OCI-LY1 (cell line): ENCODE results near the gene MYOT.

Experiments used
- H2AFZ ChIP-seq: fragments of 200-600 bp; sonication (generic), shearing (Covaris generic); 2 replicates; pipeline ENCODE4 v1.6.0; 2014; ENCODE audit warnings: antibody characterized with exemption, mild to moderate bottlenecking, low read length
- H3F3A ChIP-seq: fragments of 200-600 bp; sonication (generic), shearing (Covaris generic); 2 replicates; pipeline ENCODE4 v1.6.0; 2014; ENCODE audit warnings: mild to moderate bottlenecking, antibody characterized with exemption, low read length, moderate library complexity; ENCODE audit not compliant: insufficient read depth
- H3K27ac ChIP-seq: fragments of 200-600 bp; sonication (generic); 2 replicates; pipeline ENCODE4 v1.5.1; 2014; ENCODE audit warnings: low read length, mixed run types, mild to moderate bottlenecking, low read depth; ENCODE audit not compliant: poor library complexity, severe bottlenecking
- H3K27me3 ChIP-seq: fragments of 200-600 bp; sonication (generic); 2 replicates; pipeline ENCODE4 v1.6.0; 2014; ENCODE audit warnings: antibody characterized with exemption, mild to moderate bottlenecking, low read length, moderate library complexity; ENCODE audit not compliant: insufficient read depth
- H3K36me3 ChIP-seq: fragments of 200-600 bp; sonication (generic); 2 replicates; pipeline ENCODE4 v1.6.1; 2014; ENCODE audit warnings: mild to moderate bottlenecking, antibody characterized with exemption, low read length, moderate library complexity, mixed read lengths; ENCODE audit not compliant: insufficient read depth
- H3K4me1 ChIP-seq: fragments of 200-600 bp; sonication (generic); 2 replicates; pipeline ENCODE4 v1.5.1; 2014; ENCODE audit warnings: mild to moderate bottlenecking, low read length, moderate library complexity; ENCODE audit not compliant: insufficient read depth, severe bottlenecking
- H3K4me2 ChIP-seq: fragments of 200-600 bp; sonication (generic), shearing (Covaris generic); 2 replicates; pipeline ENCODE4 v1.6.1; 2014; ENCODE audit warnings: low read length
- H3K4me3 ChIP-seq: fragments of 200-600 bp; sonication (generic); 2 replicates; pipeline ENCODE4 v1.5.1; 2014; ENCODE audit warnings: low read length, low read depth, mild to moderate bottlenecking, mixed read lengths; ENCODE audit not compliant: poor library complexity, severe bottlenecking
- H3K79me2 ChIP-seq: fragments of 200-600 bp; shearing (Covaris generic); 2 replicates; pipeline ENCODE4 v1.6.1; 2016; ENCODE audit warnings: mixed run types, low read length, mixed read lengths; ENCODE audit not compliant: insufficient read depth
- H3K9ac ChIP-seq: fragments of 200-600 bp; sonication (generic), shearing (Covaris generic); 2 replicates; pipeline ENCODE4 v1.6.1; 2014; ENCODE audit warnings: mild to moderate bottlenecking, low read length, mixed read lengths
- H3K9me2 ChIP-seq: fragments of 200-600 bp; sonication (generic), shearing (Covaris generic); 2 replicates; pipeline ENCODE4 v1.6.1; 2014; ENCODE audit warnings: low read depth, mild to moderate bottlenecking, low read length, mixed read lengths
- H3K9me3 ChIP-seq: fragments of 200-600 bp; shearing (Covaris generic); 2 replicates; pipeline ENCODE4 v1.6.1; 2014; ENCODE audit warnings: low read length, mixed read lengths
- H4K20me1 ChIP-seq: fragments of 200-600 bp; sonication (generic), shearing (Covaris generic); 2 replicates; pipeline ENCODE4 v1.6.0; 2016; ENCODE audit warnings: mild to moderate bottlenecking, low read length; ENCODE audit not compliant: insufficient read depth
- EZH2 ChIP-seq: fragments of 200-600 bp; sonication (generic), shearing (Covaris generic); IDR thresholded peaks from 2 replicates; pipeline ENCODE4 v1.8.0; 2017; ENCODE audit warnings: borderline replicate concordance, mixed run types, mild to moderate bottlenecking, antibody characterized with exemption, low read length, moderate library complexity, mixed read lengths
- TF ChIP-seq, protein P1 (sequence below): fragments of 200-600 bp; sonication (generic), shearing (Covaris generic); IDR thresholded peaks from 2 replicates; pipeline ENCODE4 v1.5.1; 2017; ENCODE audit warnings: mild to moderate bottlenecking, antibody characterized with exemption, low read length, moderate library complexity, mixed read lengths

MYOT gene

DNA sequence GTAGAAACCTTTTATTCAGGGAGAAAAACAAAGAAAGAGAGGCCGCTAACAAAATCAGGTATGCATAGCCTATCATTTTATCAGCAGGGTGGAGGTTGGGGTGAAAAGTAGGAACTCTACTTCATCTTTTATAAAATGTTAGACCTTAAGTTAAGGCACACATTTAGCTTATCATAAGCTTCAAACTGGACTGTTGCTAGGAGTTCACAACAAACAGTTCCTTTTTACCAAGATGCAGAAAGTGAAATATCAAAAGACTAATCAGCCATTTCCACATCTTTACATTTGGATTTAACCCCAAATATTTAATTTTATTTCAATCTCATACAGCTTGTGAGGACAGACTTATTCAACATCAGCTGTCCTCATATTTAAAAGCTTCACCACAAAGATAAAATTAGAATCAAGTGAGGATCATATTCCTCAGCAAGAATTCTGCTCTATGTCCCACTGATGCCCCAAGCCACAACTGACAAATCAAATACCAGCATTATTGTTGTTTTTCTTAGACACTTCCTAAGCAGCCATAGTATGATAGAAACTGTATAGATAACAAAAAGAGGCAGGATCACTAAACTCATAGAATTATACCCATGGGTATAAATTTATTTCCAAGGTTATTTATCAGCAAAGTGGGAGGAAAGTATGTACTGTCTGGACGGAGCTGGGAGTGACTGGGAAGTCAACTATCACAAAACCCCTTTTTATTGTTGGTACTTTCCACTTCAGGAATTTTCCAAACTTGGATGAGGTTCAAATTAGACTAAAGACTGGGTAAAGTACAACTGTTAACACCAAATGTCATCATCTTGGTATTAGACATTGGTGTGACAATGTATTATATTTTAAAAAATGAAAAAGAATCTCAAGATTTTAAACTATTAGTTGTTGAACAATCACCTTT, 29.9 kb upstream of the MYOT start:
- H3K4me2 ChIP-seq: no peak overlapping the region
- TF ChIP-seq, protein P1, sequence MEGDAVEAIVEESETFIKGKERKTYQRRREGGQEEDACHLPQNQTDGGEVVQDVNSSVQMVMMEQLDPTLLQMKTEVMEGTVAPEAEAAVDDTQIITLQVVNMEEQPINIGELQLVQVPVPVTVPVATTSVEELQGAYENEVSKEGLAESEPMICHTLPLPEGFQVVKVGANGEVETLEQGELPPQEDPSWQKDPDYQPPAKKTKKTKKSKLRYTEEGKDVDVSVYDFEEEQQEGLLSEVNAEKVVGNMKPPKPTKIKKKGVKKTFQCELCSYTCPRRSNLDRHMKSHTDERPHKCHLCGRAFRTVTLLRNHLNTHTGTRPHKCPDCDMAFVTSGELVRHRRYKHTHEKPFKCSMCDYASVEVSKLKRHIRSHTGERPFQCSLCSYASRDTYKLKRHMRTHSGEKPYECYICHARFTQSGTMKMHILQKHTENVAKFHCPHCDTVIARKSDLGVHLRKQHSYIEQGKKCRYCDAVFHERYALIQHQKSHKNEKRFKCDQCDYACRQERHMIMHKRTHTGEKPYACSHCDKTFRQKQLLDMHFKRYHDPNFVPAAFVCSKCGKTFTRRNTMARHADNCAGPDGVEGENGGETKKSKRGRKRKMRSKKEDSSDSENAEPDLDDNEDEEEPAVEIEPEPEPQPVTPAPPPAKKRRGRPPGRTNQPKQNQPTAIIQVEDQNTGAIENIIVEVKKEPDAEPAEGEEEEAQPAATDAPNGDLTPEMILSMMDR: no peak
- TF ChIP-seq EZH2: no peak
- no peak overlapping the region for H2AFZ ChIP-seq
- no peaks in the 10 kb centered on the region for H3K9me3 ChIP-seq
- H3K36me3 ChIP-seq: no peaks in the 10 kb centered on the region
- no peaks in the 10 kb centered on the region for H3F3A ChIP-seq
- H3K4me3 ChIP-seq: no peak overlapping the region
- H3K9me2 ChIP-seq: no peaks in the 10 kb centered on the region
- H3K4me1 ChIP-seq: no peaks in the 10 kb centered on the region
- H4K20me1 ChIP-seq: no peaks in the 10 kb centered on the region
- H3K9ac ChIP-seq: no peak overlapping the region
- H3K79me2 ChIP-seq: no peaks in the 10 kb centered on the region
- no peak overlapping the region for H3K27ac ChIP-seq
- no peaks in the 10 kb centered on the region for H3K27me3 ChIP-seq

DNA sequence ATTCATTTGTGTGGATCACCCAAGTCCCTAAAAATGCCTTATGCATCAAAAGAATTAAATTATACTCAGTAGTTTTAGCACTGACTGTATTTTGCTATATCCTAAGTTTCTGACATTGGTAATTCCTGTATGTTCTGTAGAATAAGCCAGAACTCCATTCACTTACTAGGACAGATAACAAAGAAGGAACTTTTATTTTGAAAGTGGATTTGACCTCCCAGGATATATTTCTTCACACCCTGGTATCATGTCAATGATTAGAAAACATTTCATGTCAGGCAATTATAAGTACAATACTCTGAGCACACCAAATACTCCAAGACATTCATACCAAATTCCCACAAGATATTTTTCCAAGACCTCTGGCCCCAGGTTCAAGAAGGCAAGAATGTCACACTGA, 28.7 kb upstream of the MYOT start:
- Histone ChIP-seq H3K36me3 (no peaks in the 10 kb centered on the region), H3K4me2 (no peak overlapping the region), H3K4me1 (no peaks in the 10 kb centered on the region), H3K27ac (no peak overlapping the region), H3K4me3 (no peak overlapping the region), H3K9me2 (no peaks in the 10 kb centered on the region), H2AFZ (no peak overlapping the region), H4K20me1 (no peaks in the 10 kb centered on the region), H3K9me3 (no peaks in the 10 kb centered on the region), H3K27me3 (no peaks in the 10 kb centered on the region), H3F3A (no peaks in the 10 kb centered on the region), H3K79me2 (no peaks in the 10 kb centered on the region), H3K9ac (no peak overlapping the region)
- TF ChIP-seq, protein P1: no peak
- TF ChIP-seq EZH2: no peak

DNA sequence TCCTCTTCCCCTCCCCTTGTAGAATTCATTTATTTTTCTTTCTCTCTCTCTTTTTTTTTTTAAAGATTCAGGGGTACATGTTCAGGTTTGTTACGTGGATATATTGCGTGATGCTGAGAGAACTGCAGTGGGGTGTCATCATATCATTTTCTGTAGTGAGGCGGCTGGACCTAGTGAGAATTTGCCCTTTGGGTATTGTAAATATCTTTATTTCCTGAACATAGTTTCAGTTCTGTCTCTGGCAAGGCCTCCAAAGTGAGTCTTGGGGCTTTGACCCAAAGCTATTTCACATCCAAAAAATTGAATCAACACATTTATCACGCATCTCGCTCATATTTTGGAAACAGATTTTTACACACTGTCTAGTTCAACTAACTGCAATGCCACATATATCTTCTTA, 25.4 kb upstream of the MYOT start:
- Histone ChIP-seq H4K20me1 (no peaks in the 10 kb centered on the region), H3K4me1 (no peaks in the 10 kb centered on the region), H3K9ac (no peak overlapping the region), H3K4me3 (no peak overlapping the region), H3F3A (no peaks in the 10 kb centered on the region), H3K36me3 (no peaks in the 10 kb centered on the region), H3K27ac (no peak overlapping the region), H3K9me3 (no peaks in the 10 kb centered on the region), H3K9me2 (no peaks in the 10 kb centered on the region), H3K4me2 (no peak overlapping the region), H2AFZ (no peak overlapping the region), H3K79me2 (no peaks in the 10 kb centered on the region), H3K27me3 (no peaks in the 10 kb centered on the region)
- TF ChIP-seq, protein P1: no peak
- TF ChIP-seq EZH2: no peak
